Middle frontal gyrus (tissue), 1 donor: ENCODE measurements around the gene GALNS.
A peak's percentile ranks its signal among the peaks of the same experiment; 100 is the strongest.

Experiments used
- DNase-seq: peaks from one replicate; pipeline ENCODE4 v3.0.0-alpha.2; 2015; ENCODE audit warnings: low spot score; ENCODE audit errors: extremely low spot score

Gene GALNS

GRCh38 chr16:88817785-88818574 is 38.8 kb downstream of the GALNS start:
- DNase-seq = no peak

- DNase-seq = no peak
Measured at GRCh38 chr16:88816736-88817535, 39.8 kb downstream of the GALNS start.

- DNase-seq = no peak
Measured at GRCh38 chr16:88815901-88816589, 40.7 kb downstream of the GALNS start.

GRCh38 chr16:88815227-88815626 is 41.5 kb downstream of the GALNS start:
- DNase-seq = no peak

GRCh38 chr16:88814144-88814502 is 42.6 kb downstream of the GALNS start:
- no peak for DNase-seq

DNA sequence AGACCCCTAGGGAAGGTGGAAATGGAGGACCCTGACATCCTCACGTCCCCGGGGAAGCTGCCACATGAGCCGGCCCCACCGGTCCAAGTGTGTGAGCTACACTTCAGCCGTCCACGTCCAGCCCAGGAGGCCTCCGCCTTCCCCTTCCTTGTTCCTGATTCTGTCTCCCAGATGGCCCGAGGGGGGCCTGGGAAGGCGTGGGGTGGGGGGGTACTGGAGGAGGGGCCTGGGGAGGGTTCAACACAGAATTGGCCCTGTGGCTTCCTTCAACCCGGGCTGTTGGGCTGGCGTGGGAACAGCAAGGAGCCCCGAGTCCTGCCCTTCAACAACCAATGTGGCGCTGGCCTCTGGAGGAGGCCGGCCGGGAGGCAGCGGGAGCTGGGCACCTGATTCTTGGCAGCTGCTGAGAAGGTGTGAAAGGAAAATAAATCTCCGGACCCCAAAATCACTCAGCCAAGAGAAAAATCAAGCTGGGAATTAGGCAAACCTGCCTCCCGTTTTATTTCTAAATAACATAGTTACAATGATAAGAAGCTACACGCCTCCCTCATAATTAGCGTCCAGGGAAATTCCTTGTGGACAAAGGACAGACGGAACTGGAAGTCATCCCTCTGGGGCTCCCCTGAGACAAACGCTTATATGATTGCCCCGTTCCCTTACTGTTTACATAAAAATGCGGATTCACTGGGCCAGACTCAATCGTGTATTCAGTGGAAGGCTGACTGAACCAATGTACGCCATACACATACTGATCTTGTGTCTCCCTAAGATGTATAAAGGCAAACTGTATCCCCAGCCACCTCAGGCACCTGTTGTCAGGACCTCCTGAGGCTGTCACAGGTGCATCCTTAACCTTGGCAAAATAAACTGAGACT is 43.2 kb downstream of the GALNS start:
- no peak for DNase-seq

DNA sequence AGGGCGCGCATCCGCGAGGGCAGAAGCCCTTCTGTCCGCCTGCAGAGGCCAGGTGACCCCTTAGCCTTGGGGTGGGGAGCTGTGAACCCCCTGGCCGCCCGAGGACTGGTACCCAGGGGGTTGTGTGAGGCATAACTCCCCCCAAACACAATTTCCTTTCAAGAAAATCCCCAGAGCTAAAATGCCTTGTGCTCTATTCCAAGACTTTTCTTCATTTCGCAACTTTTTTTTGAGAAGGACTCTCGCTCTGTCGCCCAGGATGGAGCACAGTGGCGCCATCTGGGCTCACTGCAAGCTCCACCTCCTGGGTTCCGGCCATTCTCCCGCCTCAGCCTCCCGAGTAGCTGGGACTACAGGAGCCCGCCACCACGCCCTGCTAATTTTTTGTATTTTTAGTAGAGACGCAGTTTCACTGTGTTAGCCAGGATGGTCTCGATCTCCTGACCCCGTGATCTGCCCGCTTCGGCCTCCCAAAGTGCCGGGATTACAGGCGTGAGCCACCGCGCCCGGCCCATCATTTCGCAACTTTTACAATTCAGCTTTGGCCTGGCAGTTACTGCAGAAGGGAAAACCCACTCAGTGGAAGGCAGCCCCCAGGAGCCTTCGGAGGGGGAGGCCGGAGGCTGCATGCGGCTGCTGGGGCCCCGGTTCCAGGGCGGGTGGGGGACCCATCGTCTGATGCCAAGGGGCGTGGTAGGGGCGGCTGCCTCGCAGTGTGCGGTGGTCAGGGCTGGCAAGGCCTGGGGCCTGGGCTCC is 44.1 kb downstream of the GALNS start:
- DNase-seq = no peak

DNA sequence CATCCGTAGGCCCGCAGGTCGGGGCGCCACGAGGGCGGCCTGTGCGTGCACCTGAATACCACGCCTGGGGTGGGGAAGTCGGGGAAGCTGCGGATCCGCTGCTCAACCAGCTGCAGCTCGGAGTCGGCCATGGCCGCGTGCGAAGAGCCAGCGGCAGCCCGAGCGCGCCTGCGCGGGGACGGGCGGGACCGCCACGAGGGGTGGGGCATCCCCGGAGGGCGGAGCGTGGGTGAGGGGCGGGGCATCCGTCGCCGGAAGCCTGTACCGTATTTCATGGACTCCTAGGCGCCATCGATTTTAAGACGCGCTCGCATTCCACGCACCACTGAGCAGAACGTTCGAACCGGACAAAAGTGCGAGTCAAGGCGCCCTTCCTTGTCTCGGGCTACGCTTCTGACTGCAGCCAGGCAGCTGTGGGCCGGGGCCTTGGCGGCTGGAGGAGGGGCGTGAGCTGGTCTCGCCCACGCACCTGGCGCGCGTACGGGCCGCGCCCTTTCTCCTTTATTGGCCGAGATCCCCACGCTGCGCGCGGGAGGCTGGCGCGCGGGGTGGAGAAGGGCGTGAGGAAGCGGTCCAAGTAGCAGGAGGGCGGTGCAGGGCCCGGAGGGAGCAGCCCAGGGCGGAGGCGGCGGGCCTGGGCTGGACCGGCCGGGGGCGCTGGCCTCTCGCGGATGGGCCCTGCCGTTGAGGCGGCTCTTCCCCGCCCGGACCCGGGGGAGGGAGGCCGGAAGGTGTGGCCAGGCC is 44.8 kb downstream of the GALNS start, which contains the start of gene APRT:
Gene APRT, minus strand, starts transcription at position 160 of the 744 bp plus-strand sequence. Its CDS starts 29 bp downstream, at position 131.
- DNase-seq = peak; percentile 87

DNA sequence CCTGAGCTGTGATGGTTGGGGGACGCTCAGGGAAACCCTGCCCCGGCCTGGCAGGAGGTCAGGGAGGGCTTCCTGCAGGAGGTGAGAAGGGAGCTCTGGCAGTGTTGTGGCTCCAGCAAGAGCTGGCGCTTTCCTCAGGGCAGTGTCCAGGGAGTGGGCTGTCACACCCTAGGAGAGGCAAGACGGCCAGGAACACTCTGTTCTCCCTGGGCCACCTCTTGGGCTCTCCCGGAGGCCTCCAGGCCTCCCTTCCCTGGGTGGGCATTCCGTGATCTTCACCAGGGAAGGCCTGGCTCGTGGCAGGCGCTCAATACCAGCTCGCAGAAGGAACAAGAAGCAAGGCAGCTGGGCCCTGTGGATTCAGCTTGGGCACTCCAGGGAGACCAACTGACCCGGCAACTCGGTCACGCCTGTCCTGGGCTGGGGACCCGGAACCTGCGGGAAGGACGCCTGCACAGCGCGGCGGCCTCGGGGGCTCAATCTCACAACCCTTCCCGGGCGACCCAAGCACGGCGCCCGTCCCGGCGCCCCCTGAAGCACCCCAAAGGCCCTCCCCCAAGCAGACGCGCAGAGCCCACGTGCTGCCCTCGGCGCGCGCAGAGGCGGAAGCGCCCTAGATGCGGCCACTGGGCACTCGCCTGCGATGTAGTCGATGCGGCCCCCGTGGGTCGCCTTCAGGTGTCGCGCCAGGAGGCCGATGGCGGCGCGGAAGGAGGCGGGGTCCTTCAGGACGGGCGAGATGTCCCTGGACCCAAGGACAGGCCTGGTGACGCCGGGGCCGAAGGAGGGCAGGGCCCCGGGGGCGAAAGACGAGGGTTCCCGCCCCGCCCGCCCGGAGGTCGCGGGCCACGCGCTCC is 45.6 kb downstream of the GALNS start:
- peak; percentile 72 for DNase-seq

DNA sequence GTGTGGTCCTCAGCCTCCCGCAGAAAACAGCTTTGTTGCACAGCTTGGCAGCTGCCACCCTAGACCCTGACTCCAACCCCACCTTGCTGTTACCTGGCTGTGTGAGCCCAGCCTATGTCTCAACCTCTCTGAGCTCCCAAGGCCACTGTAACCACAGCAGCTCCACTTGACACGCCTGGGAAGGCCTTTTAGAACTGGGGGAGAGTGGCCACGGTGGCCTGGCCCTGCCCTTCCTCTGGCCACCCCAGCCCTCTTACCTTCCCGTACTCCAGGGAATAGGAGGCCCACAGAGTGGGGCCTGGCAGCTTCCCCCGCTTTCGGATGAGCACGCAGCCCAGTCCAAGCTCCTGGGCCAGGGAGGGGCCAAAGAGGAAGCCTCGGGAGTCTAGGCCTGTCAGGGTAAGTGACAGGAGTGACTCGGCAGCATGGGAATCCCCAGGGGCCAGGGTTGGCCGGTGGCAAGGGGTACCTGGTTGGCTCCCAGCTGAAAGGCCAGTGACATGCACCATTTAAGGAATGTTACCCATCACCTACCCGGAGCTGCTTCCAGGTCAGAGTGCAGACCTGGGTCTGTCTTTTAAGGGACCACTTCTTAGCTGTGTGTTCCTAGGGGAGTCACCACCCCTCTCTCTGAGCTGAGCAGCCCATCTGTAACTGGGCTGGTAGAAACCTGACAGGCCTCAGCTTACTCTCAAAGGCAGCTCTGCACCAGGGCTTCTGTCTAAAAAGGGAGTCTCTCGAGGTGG is 46.4 kb downstream of the GALNS start:
- no peak for DNase-seq

DNA sequence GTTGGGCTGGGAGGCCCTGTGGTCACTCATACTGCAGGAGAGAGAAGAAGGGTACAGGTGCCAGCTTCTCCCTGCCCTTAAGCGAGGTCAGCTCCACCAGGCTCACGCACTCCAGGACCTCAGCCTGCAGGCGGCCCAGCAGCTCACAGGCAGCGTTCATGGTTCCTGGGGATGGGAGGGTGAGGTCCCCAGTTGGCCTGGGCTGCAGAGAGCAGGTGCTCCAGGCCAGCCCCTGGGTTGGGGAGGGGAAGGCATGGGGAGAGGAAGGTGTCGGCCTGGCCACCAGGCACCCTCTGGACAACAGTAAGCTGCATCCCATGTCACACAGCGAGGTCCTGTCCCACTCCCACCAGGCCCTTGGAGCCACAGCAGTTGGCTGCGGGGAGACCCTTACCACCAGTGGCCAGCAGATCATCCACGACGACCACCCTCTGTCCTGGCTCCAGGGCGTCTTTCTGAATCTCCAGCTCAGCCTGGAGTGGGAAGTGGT is 47.0 kb downstream of the GALNS start:
- DNase-seq = no peak

DNA sequence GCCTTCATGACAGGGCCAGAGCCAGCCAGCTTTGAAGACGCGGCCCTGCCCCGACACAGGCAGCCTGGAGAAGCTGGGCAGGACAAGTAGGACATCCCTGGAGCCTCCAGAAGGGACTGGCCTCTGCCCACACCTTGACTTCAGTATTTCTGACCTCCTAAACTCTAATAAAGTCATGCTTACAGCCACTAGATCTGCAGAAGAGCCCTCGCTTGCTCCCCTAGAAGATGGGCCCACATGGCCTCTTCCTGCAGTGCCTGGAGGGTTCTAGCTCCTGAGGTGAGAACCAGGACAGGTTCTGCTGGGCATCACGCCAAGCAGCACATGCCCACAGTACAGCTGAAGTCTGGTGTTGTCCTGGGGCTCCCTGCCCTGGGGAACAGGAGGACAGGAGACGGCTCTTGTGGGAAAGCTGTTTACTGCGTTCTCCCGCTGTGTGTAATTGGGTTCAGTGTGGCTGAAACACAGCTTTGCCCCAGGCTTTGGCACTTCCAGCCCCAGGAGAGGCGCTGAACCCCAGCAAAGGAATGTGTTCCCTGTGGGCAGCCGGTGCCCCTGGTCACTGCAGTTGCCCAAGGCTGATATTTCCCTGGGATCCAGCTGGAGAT is 47.6 kb downstream of the GALNS start:
- DNase-seq = no peak

DNA sequence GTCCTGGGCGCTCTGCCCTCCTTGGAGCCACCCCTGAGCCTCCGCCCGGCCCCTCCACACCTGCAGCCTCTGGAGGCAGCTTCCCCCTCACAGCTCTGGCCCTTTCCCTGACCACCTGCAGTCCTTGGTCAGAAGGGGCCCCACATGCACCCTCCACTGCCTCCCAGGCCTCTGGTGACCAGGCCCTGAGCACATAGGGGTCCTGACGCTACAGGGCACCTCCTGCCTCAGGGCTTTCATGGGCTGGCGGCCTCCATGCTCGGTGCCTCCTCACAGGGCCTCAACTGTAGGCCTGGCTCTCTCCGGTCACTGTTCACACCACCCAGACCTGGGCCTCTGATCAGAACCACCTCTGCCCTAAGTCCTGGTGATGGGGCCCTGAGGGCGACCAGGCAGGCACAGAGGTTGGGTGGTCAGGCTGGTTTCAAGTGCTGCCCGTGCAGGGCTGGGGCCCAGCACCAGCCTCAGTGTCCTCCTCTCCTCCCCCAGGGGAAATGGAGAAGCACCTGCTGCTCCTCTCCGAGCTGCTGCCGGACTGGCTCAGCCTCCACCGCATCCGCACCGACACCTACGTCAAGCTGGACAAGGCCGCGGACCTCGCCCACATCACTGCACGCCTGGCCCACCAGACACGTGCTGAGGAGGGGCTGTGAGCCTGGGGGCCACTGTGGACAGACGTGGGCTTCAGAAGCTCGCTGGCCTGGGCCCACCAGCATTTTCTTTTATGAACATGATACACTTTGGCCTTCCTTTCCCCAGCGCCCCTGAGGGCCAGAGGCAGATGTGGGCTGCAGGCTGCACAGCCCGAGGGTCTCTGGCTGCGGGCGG is 48.9 kb downstream of the GALNS start:
- no peak for DNase-seq

DNA sequence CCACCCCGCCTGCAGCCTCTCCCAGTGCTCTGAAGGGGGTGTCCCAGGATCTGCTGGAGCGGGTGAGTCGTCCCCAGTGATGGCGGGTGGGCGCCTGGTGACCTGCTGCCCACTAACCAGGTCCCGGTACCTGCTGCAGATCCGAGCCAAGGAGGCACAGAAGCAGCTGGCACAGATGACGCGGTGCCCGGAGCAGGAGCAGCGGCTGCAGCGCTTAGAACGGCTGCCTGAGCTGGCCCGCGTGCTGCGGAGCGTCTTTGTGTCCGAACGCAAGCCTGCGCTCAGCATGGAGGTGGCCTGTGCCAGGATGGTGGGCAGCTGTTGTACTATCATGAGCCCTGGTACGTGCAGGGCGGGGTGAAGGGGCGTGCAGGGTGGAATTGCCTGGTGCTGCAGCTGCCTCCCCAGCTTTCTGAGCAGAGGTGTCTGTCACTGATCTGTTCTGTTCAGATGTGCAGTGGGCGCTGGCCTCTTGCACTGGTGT is 49.6 kb downstream of the GALNS start:
- no peak for DNase-seq

- no peak for DNase-seq
Measured at GRCh38 chr16:88806491-88807111, 50.1 kb downstream of the GALNS start.

DNA sequence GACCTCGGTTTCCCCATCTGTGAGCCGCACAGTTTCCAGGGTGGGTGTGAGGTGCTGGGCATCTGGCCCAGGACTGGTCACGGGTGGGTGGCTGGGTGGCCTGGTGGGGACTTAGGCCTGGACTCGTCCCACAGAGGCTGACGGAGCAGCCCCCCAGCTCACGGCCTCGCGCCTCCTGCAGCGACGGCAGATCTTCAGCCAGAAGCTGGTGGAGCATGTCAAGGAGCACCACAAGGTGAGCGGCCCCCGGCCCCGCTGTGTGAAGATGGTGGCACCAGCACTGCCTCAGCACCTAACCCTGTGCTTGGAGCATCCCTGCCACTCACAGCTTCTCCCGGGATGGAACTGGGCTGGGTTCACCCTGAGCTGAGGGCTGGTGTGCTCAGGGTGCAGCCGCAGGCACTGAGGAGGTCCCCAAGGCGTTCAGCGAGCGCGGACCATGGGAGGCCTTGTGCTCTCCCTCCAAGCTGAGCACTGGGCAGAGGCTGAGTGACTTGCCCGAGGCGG is 50.8 kb downstream of the GALNS start:
- DNase-seq = no peak
